Smooth muscle cell (in vitro differentiated cells): Measurements from ENCODE around the gene FGD4. TPM values are rescaled to one million over a fixed set of nuclear protein-coding genes. Genes with fewer than 3 reads are reported as not detected.
A peak's percentile ranks its signal among the peaks of the same experiment; 100 is the strongest.

ENCODE experiments used
- DNase-seq: peaks from one replicate; lab custom pipeline; 2025; ENCODE audit not compliant: unreplicated experiment; lab: John Stamatoyannopoulos, UW
- H2AFZ ChIP-seq: fragments of 200-600 bp; sonication (generic); 2 replicates; pipeline ENCODE4 v1.6.0; 2016; ENCODE audit warnings: antibody characterized with exemption, low read depth, mild to moderate bottlenecking
- H3F3A ChIP-seq: fragments of 200-600 bp; sonication (generic); 2 replicates; pipeline ENCODE4 v1.6.0; 2017; ENCODE audit warnings: antibody characterized with exemption, low read depth
- H3K27ac ChIP-seq: fragments of 200-600 bp; sonication (generic); 2 replicates; pipeline ENCODE4 v1.5.1; 2016; ENCODE audit warnings: low read depth, mild to moderate bottlenecking
- H3K27me3 ChIP-seq: fragments of 200-600 bp; sonication (generic); 2 replicates; pipeline ENCODE4 v1.6.1; 2016; ENCODE audit warnings: low read depth, mild to moderate bottlenecking
- H3K36me3 ChIP-seq: fragments of 200-600 bp; sonication (generic); 2 replicates; pipeline ENCODE4 v1.5.1; 2016; ENCODE audit warnings: low read depth
- H3K4me1 ChIP-seq: fragments of 200-600 bp; sonication (generic); 2 replicates; pipeline ENCODE4 v1.5.1; 2016; ENCODE audit warnings: low read depth
- H3K4me2 ChIP-seq: fragments of 200-600 bp; sonication (generic); 2 replicates; pipeline ENCODE4 v1.6.0; 2016; ENCODE audit warnings: mild to moderate bottlenecking
- H3K4me3 ChIP-seq: fragments of 200-600 bp; sonication (generic); 2 replicates; pipeline ENCODE4 v1.5.1; 2016; ENCODE audit warnings: mild to moderate bottlenecking
- H3K79me2 ChIP-seq: fragments of 200-600 bp; sonication (generic); 2 replicates; pipeline ENCODE4 v1.6.0; 2016; ENCODE audit warnings: low read depth, mild to moderate bottlenecking
- H3K9ac ChIP-seq: fragments of 200-600 bp; sonication (generic); 2 replicates; pipeline ENCODE4 v1.6.0; 2016; ENCODE audit warnings: low read depth
- H3K9me3 ChIP-seq: fragments of 200-600 bp; sonication (generic); replicated peaks from 2 replicates; pipeline ENCODE4 v1.5.1; 2016; ENCODE audit warnings: low read depth
- H4K20me1 ChIP-seq: fragments of 200-600 bp; sonication (generic); 2 replicates; pipeline ENCODE4 v1.6.0; 2016; ENCODE audit warnings: low read depth
- WGBS: methylation state at CpG from one replicate; pipeline ENCODE4 v1.1.7; 2016; ENCODE audit warnings: low lambda C conversion rate; 5-methylcytosine and 5-hydroxymethylcytosine counted together
- polyA plus RNA-seq: library from polyadenylated mRNA; unstranded; fragments of >200 nt; fragmentation: Nextera tagmentation; extraction: Ambion mirVana; gene quantifications from 2 replicates; pipeline ENCODE4 v1.2.1, GENCODE V29; 2016
- total RNA-seq: library from RNA; depleted of rRNA; stranded (reverse); fragments of >200 nt; gene quantifications from 2 replicates; pipeline ENCODE4 v1.2.3, GENCODE V29; 2014
- TF ChIP-seq, protein P1 (sequence below): fragments of 200-600 bp; sonication (generic); IDR thresholded peaks from 2 replicates; pipeline ENCODE4 v1.5.1; 2017; ENCODE audit warnings: borderline replicate concordance, mild to moderate bottlenecking, antibody characterized with exemption; ENCODE audit not compliant: insufficient read depth, poor library complexity, severe bottlenecking

FGD4 gene
- total and polyA plus RNA-seq, 2 experiments from 2014 or later, result 0.42 to 5.8 TPM

DNA sequence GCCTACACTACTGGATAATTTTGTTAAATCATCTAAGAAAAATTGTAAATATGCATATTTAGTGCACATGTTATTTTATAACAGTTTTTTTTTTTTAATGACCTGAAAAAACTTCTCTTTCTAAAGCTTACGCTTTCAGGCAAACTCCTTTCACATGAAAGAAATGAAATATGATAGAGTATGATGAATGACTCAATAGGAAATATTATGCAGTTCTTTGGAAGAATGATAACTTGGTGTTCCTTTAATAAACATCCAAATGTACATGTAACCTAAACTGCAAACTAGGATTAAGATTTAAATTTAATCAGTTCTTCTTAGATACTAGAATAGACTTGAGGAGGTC, 136.6 kb downstream of the FGD4 start:
- H3F3A ChIP-seq, result peaks cover 3% of the 10 kb centered on the region
- no peak overlapping the region for H2AFZ ChIP-seq
- no peaks in the 10 kb centered on the region for H3K79me2 ChIP-seq
- no peak overlapping the region for H3K9ac ChIP-seq
- peak overlapping the region; percentile 46 for H3K4me3 ChIP-seq
- no peak overlapping the region for H3K27ac ChIP-seq
- H3K4me1 ChIP-seq, result peaks cover 16% of the 10 kb centered on the region
- TF ChIP-seq, protein P1, sequence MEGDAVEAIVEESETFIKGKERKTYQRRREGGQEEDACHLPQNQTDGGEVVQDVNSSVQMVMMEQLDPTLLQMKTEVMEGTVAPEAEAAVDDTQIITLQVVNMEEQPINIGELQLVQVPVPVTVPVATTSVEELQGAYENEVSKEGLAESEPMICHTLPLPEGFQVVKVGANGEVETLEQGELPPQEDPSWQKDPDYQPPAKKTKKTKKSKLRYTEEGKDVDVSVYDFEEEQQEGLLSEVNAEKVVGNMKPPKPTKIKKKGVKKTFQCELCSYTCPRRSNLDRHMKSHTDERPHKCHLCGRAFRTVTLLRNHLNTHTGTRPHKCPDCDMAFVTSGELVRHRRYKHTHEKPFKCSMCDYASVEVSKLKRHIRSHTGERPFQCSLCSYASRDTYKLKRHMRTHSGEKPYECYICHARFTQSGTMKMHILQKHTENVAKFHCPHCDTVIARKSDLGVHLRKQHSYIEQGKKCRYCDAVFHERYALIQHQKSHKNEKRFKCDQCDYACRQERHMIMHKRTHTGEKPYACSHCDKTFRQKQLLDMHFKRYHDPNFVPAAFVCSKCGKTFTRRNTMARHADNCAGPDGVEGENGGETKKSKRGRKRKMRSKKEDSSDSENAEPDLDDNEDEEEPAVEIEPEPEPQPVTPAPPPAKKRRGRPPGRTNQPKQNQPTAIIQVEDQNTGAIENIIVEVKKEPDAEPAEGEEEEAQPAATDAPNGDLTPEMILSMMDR, result no peak
- H3K36me3 ChIP-seq, result no peaks in the 10 kb centered on the region
- no peaks in the 10 kb centered on the region for H4K20me1 ChIP-seq
- peak overlapping the region; percentile 80 for H3K4me2 ChIP-seq
- no peaks in the 10 kb centered on the region for H3K27me3 ChIP-seq
- WGBS, result 97% methylated on average over 1 of the region's 1 CpG
- H3K9me3 ChIP-seq, result no peaks in the 10 kb centered on the region
- no peak for DNase-seq

DNA sequence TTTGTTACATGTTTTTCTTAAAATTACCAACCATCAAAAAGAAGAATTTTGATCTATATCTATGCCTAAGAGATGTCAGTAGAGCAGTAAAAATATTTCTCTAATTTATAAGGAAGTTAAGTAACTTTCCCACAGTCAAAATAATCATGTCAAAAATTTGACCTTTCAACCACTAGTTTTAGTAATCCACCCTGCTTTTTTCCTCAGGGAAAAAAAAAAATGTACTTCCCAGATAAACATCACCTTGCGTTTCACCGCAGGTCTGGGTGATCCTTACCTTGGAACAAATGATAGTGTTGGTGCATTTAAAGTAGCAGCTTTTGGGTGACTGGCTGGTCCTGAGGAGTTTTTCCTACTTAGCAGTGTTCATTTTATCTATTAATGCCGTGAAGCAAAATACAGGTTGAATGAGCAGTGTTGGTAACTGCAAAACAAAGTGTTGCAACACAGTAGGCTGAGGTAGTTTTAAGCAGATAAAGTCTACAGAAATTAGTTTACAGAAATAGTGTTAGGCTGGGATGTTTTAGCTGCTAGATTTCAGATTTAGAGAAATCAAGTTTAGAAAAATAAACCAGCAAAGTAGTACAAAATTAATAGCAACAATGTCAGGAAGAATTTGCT, 142.5 kb downstream of the FGD4 start:
- Histone ChIP-seq H3K9ac (no peak overlapping the region), H2AFZ (no peak overlapping the region), H3K36me3 (no peaks in the 10 kb centered on the region), H3K9me3 (no peaks in the 10 kb centered on the region), H4K20me1 (no peaks in the 10 kb centered on the region), H3K4me3 (no peak overlapping the region), H3K79me2 (no peaks in the 10 kb centered on the region), H3K4me2 (no peak overlapping the region), H3K27ac (no peak overlapping the region), H3K27me3 (no peaks in the 10 kb centered on the region), H3K4me1 (peaks cover 6% of the 10 kb centered on the region), H3F3A (no peaks in the 10 kb centered on the region)
- TF ChIP-seq, protein P1, result no peak
- DNase-seq, result no peak
- WGBS, result 70% methylated on average over 3 of the region's 3 CpGs

DNA sequence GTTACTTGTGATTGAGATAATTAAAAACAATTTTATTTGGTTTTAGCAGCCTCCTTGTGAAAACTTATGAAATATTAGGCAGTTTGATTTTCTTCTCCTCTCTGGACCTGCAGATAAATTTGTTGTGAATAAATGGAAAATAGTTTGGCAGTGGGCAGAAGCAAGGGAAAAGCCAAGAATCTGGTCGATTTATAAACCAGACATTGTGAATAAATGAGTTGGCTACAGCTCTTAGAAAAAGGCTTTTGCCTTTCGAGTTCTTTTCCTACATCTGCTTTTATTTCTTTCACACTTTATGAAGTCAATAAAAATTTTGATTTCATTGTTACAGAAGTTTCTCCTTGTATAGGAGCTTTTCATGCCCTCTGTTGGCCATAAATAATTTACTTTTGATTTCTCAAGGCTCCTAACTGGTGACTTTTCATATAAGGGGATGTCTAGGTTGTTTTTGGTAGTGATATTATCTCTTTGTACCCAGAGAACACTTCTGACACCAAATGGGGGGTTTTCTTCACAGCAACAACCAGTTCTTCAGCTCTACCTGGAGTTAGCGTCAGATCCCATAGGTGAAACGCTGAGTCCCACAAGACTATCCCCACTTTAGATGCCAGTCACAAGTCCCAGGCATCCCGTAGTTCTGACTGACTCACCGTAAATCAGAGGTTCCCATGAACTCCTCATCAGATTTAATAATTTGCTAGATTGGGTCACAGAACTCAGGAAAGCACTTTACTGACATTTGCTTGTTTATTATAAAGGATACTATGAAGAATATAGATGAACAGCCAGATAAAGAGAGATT, 143.3 kb downstream of the FGD4 start:
- Histone ChIP-seq H3K9me3 (no peaks in the 10 kb centered on the region), H4K20me1 (no peaks in the 10 kb centered on the region), H3K36me3 (no peaks in the 10 kb centered on the region), H3K4me2 (no peak overlapping the region), H3K4me1 (peaks cover 6% of the 10 kb centered on the region), H2AFZ (no peak overlapping the region), H3K79me2 (no peaks in the 10 kb centered on the region), H3K27me3 (no peaks in the 10 kb centered on the region), H3K4me3 (no peak overlapping the region), H3K9ac (no peak overlapping the region), H3F3A (no peaks in the 10 kb centered on the region), H3K27ac (no peak overlapping the region)
- TF ChIP-seq, protein P1, result no peak
- 86% methylated on average over 6 of the region's 6 CpGs for WGBS
- DNase-seq, result no peak

DNA sequence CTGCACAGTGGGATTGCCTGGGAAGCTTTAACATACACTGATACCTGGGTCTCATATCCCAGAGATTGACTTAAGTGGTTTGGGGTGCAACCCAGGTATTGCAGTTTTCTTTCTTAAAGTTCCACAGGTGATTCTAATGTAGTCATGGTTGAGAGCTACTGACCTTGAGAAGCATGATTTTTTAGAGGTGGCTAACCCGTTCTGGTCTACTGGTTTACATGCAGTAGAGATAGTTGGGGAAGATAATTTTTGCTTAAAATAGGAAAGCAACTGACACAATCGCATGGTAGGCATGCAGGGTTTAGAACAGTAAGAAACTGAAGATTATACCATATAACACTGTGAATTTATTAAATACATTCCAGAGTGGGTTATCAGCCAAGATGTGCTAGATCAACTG, 145.5 kb downstream of the FGD4 start:
- 80% methylated on average over 2 of the region's 2 CpGs for WGBS
- H3K79me2 ChIP-seq, result no peaks in the 10 kb centered on the region

More for the DNA sequence above, 145.5 kb downstream of the FGD4 start:
- H3K4me2 ChIP-seq, result no peak overlapping the region
- no peaks in the 10 kb centered on the region for H3K9me3 ChIP-seq
- no peaks in the 10 kb centered on the region for H3K27me3 ChIP-seq
- H3F3A ChIP-seq, result no peaks in the 10 kb centered on the region
- TF ChIP-seq, protein P1, result no peak
- no peaks in the 10 kb centered on the region for H4K20me1 ChIP-seq
- no peak overlapping the region for H2AFZ ChIP-seq
- H3K27ac ChIP-seq, result no peak overlapping the region
- no peak overlapping the region for H3K9ac ChIP-seq
- H3K4me3 ChIP-seq, result no peak overlapping the region
- H3K4me1 ChIP-seq, result peaks cover 16% of the 10 kb centered on the region
- H3K36me3 ChIP-seq, result no peaks in the 10 kb centered on the region
- no peak for DNase-seq
